Skeletal muscle satellite cell (primary cell): ENCODE results near the gene AGRP.

Experiments used
- H3K27me3 ChIP-seq: 2 replicates; pipeline ENCODE4 v1.7.0; 2013; ENCODE audit warnings: low read length; ENCODE audit not compliant: control insufficient read depth, insufficient read depth
- H3K36me3 ChIP-seq: 2 replicates; pipeline ENCODE4 v1.7.0; 2013; ENCODE audit warnings: mild to moderate bottlenecking, control low read depth, low read length; ENCODE audit not compliant: insufficient read depth
- H3K4me1 ChIP-seq: 2 replicates; pipeline ENCODE4 v1.7.0; 2013; ENCODE audit warnings: low read length; ENCODE audit not compliant: control insufficient read depth, insufficient read depth
- H3K4me2 ChIP-seq: 2 replicates; pipeline ENCODE4 v1.7.0; 2013; ENCODE audit warnings: mild to moderate bottlenecking, low read length
- H3K4me3 ChIP-seq: 2 replicates; pipeline ENCODE4 v1.7.0; 2013; ENCODE audit warnings: low read length
- H3K9ac ChIP-seq: 2 replicates; pipeline ENCODE4 v1.7.0; 2013; ENCODE audit warnings: mild to moderate bottlenecking, low read depth, low read length, moderate library complexity
- H3K9me3 ChIP-seq: replicated peaks from 2 replicates; pipeline ENCODE4 v1.7.0; 2013; ENCODE audit warnings: mild to moderate bottlenecking, control low read depth, low read length

AGRP gene

GRCh38 chr16:67474551-67475455 lies 8.5 kb downstream of the AGRP start:
- H3K9ac ChIP-seq: no peak overlapping the region
- H3K4me1 ChIP-seq: peaks cover 16% of the 10 kb centered on the region
- H3K9me3 ChIP-seq: no peaks in the 10 kb centered on the region
- peaks cover 10% of the 10 kb centered on the region for H3K36me3 ChIP-seq
- H3K4me2 ChIP-seq: no peak overlapping the region
- H3K27me3 ChIP-seq: no peaks in the 10 kb centered on the region
- no peak overlapping the region for H3K4me3 ChIP-seq

GRCh38 chr16:67471758-67472384 lies 11.5 kb downstream of the AGRP start:
- no peak overlapping the region for H3K4me2 ChIP-seq
- H3K4me1 ChIP-seq: peaks cover 7% of the 10 kb centered on the region
- no peaks in the 10 kb centered on the region for H3K9me3 ChIP-seq
- H3K4me3 ChIP-seq: no peak overlapping the region
- H3K36me3 ChIP-seq: peaks cover 10% of the 10 kb centered on the region
- no peak overlapping the region for H3K9ac ChIP-seq
- H3K27me3 ChIP-seq: no peaks in the 10 kb centered on the region

- no peaks in the 10 kb centered on the region for H3K27me3 ChIP-seq
- H3K4me2 ChIP-seq: no peak overlapping the region
- no peak overlapping the region for H3K4me3 ChIP-seq
- H3K4me1 ChIP-seq: peaks cover 11% of the 10 kb centered on the region
- H3K9ac ChIP-seq: no peak overlapping the region
- H3K36me3 ChIP-seq: peaks cover 6% of the 10 kb centered on the region
- no peaks in the 10 kb centered on the region for H3K9me3 ChIP-seq
These were observed 13.0 kb downstream of the AGRP start for GRCh38 chr16:67470359-67470758.

- H3K4me1 ChIP-seq: peaks cover 12% of the 10 kb centered on the region
- no peaks in the 10 kb centered on the region for H3K27me3 ChIP-seq
- H3K4me3 ChIP-seq: no peak overlapping the region
- H3K9me3 ChIP-seq: no peaks in the 10 kb centered on the region
- H3K9ac ChIP-seq: no peak overlapping the region
- no peak overlapping the region for H3K4me2 ChIP-seq
- no peaks in the 10 kb centered on the region for H3K36me3 ChIP-seq
These were observed 14.6 kb downstream of the AGRP start for GRCh38 chr16:67468731-67469130.

- peaks cover 12% of the 10 kb centered on the region for H3K4me1 ChIP-seq
- no peak overlapping the region for H3K4me2 ChIP-seq
- H3K9ac ChIP-seq: no peak overlapping the region
- no peaks in the 10 kb centered on the region for H3K9me3 ChIP-seq
- H3K4me3 ChIP-seq: no peak overlapping the region
- no peaks in the 10 kb centered on the region for H3K27me3 ChIP-seq
- no peaks in the 10 kb centered on the region for H3K36me3 ChIP-seq
These were observed 16.8 kb downstream of the AGRP start for GRCh38 chr16:67466581-67466980.

- Histone ChIP-seq H3K4me1 (peaks cover 12% of the 10 kb centered on the region), H3K4me2 (no peak overlapping the region), H3K36me3 (peaks cover 7% of the 10 kb centered on the region), H3K4me3 (no peak overlapping the region), H3K27me3 (no peaks in the 10 kb centered on the region), H3K9ac (no peak overlapping the region), H3K9me3 (no peaks in the 10 kb centered on the region)
These were observed 18.8 kb downstream of the AGRP start for GRCh38 chr16:67464565-67464964.

GRCh38 chr16:67463691-67464090 lies 19.7 kb downstream of the AGRP start:
- H3K9ac ChIP-seq: no peak overlapping the region
- H3K9me3 ChIP-seq: no peaks in the 10 kb centered on the region
- no peak overlapping the region for H3K4me2 ChIP-seq
- no peaks in the 10 kb centered on the region for H3K27me3 ChIP-seq
- peaks cover 19% of the 10 kb centered on the region for H3K4me1 ChIP-seq
- no peak overlapping the region for H3K4me3 ChIP-seq
- peaks cover 7% of the 10 kb centered on the region for H3K36me3 ChIP-seq

- Histone ChIP-seq H3K27me3 (no peaks in the 10 kb centered on the region), H3K9ac (no peak overlapping the region), H3K9me3 (no peaks in the 10 kb centered on the region), H3K4me3 (no peak overlapping the region), H3K4me2 (no peak overlapping the region), H3K36me3 (peaks cover 7% of the 10 kb centered on the region), H3K4me1 (peaks cover 21% of the 10 kb centered on the region)
These were observed 20.3 kb downstream of the AGRP start for GRCh38 chr16:67463059-67463458.

- no peaks in the 10 kb centered on the region for H3K9me3 ChIP-seq
- H3K4me1 ChIP-seq: peaks cover 21% of the 10 kb centered on the region
- H3K9ac ChIP-seq: no peak overlapping the region
- H3K36me3 ChIP-seq: peaks cover 7% of the 10 kb centered on the region
- no peaks in the 10 kb centered on the region for H3K27me3 ChIP-seq
- no peak overlapping the region for H3K4me3 ChIP-seq
- no peak overlapping the region for H3K4me2 ChIP-seq
These were observed 21.1 kb downstream of the AGRP start for GRCh38 chr16:67462279-67462655.

- Histone ChIP-seq H3K27me3 (no peaks in the 10 kb centered on the region), H3K4me3 (no peak overlapping the region), H3K36me3 (peaks cover 7% of the 10 kb centered on the region), H3K4me2 (no peak overlapping the region), H3K9me3 (no peaks in the 10 kb centered on the region), H3K4me1 (peaks cover 26% of the 10 kb centered on the region), H3K9ac (no peak overlapping the region)
These were observed 21.6 kb downstream of the AGRP start for GRCh38 chr16:67461600-67462278.

- H3K36me3 ChIP-seq: peaks cover 7% of the 10 kb centered on the region
- peaks cover 26% of the 10 kb centered on the region for H3K4me1 ChIP-seq
- no peaks in the 10 kb centered on the region for H3K9me3 ChIP-seq
- H3K9ac ChIP-seq: no peak overlapping the region
- no peaks in the 10 kb centered on the region for H3K27me3 ChIP-seq
- no peak overlapping the region for H3K4me3 ChIP-seq
- H3K4me2 ChIP-seq: no peak overlapping the region
These were observed 22.4 kb downstream of the AGRP start for GRCh38 chr16:67460961-67461360.
